ENCODE results near the gene ANKRD55.
A peak's percentile ranks its signal among the peaks of the same experiment; 100 is the strongest.
"Not testable (repeated sequence)": the region's sequence is repeated elsewhere in the genome, so short reads cannot be mapped to it uniquely, and the experiment has no call there.

Gene ANKRD55

GRCh38 chr5:56100439-56101176, 132.5 kb downstream of the ANKRD55 start:
- no peak for DNase-seq

DNA sequence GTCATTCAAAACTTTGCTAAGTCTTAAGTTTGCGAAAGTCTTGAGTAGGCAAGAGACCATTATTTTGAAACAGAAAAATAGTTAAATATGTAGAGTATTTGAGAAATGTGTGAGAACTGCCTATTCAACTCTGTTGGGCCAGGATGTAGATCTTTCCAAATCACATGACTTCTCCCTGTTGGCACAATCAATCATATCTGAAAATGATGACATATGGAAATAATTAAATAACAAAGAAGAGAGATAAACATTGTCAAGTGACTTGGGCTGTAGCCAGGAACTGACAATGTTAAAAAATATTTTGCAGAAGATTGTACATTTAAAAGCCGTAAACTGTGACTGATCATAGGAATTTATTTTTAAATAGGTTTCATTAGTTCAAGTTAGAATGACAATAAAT, 133.8 kb downstream of the ANKRD55 start:
- DNase-seq = no peak

DNA sequence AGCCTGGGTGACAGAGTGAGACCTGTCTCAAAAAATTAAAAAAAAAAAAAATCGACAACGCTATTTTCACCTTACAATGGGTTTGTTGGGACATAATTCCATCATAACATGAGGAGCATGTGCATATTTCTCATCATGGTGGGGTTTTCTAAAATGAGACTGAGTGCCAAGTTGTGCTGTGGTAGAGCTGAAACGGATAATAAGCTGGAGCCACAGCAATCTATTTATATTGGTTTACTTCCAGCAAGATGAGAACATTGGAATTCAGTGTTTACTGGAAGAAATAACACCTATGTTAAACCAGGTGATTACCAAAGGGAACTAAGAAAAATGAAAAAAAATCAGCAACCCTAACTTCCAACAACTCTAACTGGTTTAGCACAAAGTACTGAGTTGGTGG, 136.1 kb downstream of the ANKRD55 start:
- DNase-seq = no peak

DNA sequence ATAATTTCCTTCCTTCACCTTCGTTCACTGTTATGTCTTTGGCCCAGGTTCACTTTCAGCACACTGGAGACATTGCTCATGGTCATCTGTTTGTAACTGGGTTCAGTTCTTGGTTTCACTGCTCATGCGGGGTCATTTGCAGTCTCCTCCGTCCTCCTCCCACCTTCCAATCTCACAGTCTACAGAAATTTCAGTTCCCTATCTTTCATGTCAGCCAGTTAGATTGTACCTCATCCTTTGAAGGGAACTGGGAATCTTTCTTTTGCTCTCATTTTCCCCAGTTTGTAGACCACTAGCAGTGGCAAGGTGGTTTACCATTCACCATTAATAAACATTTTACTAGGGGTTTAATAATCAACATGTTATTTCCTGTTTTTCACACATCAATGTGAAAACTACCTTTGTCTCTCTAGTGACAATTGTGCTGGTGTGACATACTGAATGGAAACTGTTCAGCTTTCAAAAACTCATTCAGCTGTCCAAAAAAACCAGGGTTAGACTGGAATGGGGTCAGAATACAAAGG, 137.5 kb downstream of the ANKRD55 start:
- DNase-seq = peak; percentile 70

DNA sequence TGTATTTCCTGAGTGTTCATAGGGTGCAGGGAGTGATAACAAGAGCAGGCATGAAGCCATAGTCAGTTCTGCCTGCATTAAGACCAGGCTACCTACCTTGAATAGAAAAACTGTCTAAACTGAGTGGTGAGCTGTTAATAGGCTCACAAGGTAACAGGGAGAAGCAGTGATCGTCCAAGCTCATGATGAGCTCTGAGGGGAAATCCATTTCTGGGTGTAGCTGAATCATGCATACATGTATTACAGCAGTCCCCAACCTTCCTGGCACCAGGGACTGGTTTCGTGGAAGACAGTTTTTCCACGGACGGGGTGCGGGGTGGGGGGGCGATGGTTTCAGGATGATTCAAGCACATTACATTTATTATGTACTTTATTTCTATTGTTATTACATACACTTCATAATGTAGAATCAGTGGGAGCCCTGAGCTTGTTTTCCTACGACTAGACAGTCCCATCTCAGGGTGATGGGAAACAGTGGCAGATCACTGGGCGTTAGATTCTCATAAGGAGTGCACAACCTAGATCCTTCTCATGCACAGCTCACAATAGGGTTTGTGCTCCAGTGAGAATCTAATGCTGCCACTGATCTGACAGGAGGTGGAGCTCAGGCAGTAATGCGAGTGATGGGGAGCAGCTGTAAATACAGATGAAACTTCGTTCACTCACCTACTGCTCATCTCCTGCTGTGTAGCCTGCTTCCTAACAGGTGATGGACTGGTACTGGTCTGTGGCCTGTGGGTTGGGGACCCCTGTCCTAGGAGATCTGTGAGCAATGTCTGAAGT, 138.4 kb downstream of the ANKRD55 start:
- DNase-seq = peak; percentile 50

GRCh38 chr5:56093970-56094369, 139.2 kb downstream of the ANKRD55 start:
- no peak for DNase-seq

DNA sequence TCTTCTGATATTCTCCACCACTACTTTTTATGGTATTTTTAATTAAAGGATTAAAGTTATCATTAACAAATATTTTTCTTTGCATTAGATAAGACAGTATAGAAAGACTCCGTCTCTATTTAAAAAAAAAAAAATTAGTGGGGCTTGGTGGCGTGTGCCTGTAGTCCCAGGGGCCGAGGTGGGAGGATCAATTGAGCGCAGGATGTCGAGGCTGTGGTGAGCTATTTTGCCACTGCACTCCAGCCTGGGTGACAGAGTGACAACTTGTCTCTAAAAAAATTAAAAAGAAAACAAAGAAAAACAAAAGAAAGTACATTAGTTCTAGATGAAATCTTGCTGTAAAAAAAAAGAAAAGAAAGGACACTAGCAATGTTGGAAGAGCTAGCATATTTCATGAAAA, 141.0 kb downstream of the ANKRD55 start:
- DNase-seq = no peak

DNA sequence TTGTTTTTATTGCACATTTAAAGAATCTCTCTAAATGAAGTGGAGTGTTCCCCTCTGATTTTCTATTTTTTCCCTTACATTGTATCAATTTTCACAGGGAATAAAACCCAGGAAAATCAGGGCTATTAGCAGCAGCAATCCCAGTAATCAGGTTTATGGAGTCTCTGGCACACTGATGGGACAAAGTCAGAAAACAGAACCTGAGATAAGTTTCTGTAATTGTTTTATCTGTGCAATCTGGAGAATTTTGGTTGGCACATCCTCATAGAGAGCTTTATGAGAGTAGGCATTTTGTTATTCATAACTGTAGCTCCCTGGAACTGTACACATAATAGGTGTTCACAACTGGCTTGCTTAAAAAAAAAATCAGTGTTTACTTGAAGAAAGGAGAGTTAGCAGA, 141.5 kb downstream of the ANKRD55 start:
- no peak for DNase-seq

DNA sequence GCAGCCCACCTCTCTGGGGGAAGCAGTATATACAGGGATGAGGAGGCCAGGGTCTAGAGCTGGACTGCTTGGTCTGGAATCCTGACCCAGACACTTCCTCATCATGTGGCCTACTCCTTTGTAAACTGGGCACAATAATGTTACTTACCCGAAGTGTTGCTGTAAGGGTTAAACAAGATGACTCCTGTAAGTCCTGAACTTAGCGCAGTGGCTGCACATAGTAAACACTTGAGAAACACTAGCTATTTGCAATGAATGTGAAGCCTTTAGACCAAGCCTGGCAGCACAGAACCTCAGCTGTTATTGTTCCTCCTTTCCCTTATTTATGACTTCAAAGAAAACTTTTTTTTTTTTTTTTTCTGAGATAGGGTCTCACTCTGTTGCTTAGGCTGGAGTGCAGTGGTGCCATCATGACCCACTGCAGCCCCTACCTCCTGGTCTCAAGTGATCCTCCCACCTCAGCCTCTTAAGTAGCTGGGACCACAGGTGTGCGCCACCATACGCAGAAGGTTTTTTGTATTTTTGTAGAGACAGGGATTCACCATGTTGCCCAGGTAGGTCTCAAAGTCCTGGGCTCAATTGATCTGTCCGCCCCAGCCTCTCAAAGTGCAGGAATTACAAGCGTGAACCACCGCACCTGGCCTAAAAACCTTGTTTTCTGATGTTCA, 142.2 kb downstream of the ANKRD55 start:
- DNase-seq = no peak

DNA sequence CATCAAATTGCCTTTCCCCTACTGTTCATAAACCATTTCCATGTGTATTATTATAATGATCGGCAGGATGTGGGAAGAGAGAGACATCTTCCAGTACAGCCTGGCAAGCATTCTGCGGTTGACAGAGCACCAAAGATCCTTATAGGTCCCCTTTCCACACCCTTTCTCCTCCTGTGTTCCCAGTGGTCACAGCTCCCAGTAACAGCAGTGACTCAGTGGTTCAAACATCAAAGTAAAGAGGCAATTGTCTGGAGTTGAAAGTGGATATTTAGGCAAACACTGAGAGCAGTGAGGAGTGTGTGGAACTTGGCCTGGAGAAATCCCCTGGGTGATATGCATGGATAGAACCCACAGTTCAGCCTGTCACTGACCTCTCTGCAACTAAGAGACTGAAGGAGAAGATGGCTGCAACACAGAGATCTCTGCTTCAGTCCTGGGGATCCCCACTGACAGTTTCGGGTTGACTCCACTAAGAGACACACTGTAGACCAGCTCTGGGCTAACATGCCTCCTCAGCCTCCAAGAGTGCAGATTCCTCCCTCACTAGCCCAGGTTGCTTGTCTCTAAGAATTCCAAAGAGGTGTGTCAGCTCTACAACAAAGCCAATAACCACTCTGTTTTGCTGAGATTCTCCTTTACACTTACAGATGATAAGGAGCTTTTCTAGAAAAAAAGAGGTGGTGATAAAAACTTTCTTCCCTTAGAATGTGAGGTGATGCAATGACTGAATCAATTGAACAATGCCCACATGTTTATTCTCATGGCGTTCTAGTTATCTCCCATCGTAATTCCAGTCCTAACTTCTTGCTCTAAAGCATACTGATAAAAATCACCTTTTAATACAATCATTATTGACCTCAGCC, 143.9 kb downstream of the ANKRD55 start:
- DNase-seq = no peak

GRCh38 chr5:56088431-56088949, 144.6 kb downstream of the ANKRD55 start:
- no peak for DNase-seq

DNA sequence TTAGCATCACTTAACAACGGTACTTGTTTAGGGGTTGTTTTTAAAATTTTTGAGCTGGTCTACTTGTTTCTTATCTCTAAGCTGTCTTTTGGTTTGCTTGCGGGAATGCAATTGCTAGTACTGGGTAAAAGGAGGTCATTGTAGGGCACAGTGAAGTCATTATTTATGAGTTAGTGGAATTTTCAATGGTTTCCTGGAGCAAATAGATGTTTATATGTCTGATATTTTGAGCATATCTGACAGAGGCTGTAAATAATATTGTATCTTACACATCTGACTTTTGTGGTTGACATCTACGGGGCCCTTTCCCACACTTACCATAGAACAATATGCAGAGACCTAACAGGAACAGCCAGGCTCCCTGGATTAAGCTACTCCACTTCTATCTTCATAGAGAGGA, 147.9 kb downstream of the ANKRD55 start:
- DNase-seq = no peak

GRCh38 chr5:56083286-56083854, 149.8 kb downstream of the ANKRD55 start:
- no peak for DNase-seq

GRCh38 chr5:56081053-56081642, 152.0 kb downstream of the ANKRD55 start:
- DNase-seq = not testable (repeated sequence)

GRCh38 chr5:56080375-56081052, 152.6 kb downstream of the ANKRD55 start:
- DNase-seq = no peak

DNA sequence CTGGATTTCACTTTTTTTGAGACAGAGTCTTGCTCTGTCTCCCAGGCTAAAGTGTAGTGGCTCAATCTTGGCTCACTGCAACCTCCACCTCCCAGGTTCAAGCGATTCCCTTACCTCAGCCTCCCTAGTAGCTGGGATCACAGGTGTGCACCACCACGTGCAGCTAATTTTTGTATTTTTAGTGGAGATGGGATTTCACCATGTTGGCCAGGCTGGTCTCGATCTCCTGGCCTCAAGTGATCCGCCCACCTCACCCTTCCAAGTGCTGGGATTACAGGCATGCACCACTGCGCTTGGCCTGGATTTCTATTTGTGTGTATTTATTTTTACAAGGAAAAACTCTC, 154.0 kb downstream of the ANKRD55 start:
- not testable (repeated sequence) for DNase-seq

- peak; percentile 22 for DNase-seq
Measured at GRCh38 chr5:56078278-56079156, 154.6 kb downstream of the ANKRD55 start.

DNA sequence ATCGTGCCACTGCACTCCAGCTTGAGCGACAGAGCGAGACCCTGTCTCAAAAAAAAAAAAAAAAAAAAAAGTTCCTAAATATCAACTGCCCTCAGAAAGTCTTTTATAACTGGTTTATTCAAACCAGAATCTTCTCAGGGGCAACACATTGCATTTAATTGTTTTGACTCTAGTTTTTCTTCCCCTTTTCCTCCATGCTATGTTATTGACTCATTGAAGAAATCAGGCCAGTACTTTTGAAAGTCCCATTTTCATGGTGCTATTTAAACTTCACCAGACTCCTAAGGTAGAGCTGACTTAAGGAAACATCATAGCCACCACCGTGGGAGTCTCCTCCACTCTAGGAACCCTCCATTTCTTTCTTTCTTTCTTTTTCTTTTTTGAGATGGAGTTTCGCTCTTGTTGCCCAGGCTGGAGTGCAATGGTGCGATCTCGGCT, 155.3 kb downstream of the ANKRD55 start:
- peak; percentile 51 for DNase-seq

DNA sequence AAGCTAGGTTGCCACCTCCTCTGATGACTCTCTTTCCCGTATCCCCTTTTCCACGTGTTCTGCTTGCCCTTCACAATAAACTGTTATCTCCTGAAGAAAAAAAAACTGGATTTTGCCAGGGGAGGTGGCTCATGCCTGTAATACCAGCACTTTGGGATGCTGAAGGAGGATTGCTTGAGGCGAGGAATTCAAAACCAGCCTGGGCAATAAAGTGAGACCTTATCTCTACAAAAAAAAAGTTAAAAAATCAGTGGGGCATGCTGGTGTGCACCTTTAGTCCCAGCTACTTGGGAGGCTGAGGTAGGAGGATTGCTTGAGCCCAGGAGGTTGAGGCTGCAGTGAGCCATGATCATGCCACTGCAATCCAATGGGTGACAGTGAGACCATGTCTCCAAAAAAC, 156.6 kb downstream of the ANKRD55 start:
- no peak for DNase-seq

- no peak for DNase-seq
Measured at GRCh38 chr5:56075361-56075760, 157.8 kb downstream of the ANKRD55 start.

Measured in suppressor macrophage treated with lipopolysaccharide for 4 hours (primary cell).